B cell (primary cell): ENCODE results near the gene BAIAP2L1. TPM values are rescaled to one million over a fixed set of nuclear protein-coding genes. Genes with fewer than 3 reads are reported as not detected.

Experiments
- ATAC-seq: fragments of 200-7000 bp; cut with Tn5 transposase; one replicate; pipeline ENCODE4 v1.10.0; 2021; ENCODE audit warnings: low read depth, mild to moderate bottlenecking, moderate number of reproducible peaks, moderate library complexity
- CTCF ChIA-PET: fragments of 350-600 bp; sonication (Branson Sonifier 250); formaldehyde crosslinking; loops from one replicate; lab custom pipeline; 2021; ENCODE audit warnings: antibody characterized with exemption, inconsistent platforms; lab: Charles Lee
- POLR2A ChIA-PET: fragments of 350-600 bp; sonication (Branson Sonifier 250); formaldehyde crosslinking; loops from one replicate; lab custom pipeline; 2021; ENCODE audit warnings: antibody characterized with exemption; lab: Charles Lee
- DNase-seq: peaks from one replicate; pipeline ENCODE4 v3.0.0; 2013
- H2AFZ ChIP-seq: 2 replicates; pipeline ENCODE4 v1.6.1; 2012; ENCODE audit warnings: mild to moderate bottlenecking, low read depth, low read length; ENCODE audit not compliant: insufficient read depth, poor library complexity, severe bottlenecking
- H3K27ac ChIP-seq, 2 donors: 1 replicate in 1 of 2; 2 replicates in 1 of 2; pipeline ENCODE4 v1.5.1; 2012 to 2013; ENCODE audit warnings: low read length in 2 of 2, mild to moderate bottlenecking in 2 of 2, moderate library complexity in 1 of 2
- H3K27me3 ChIP-seq, 4 experiments: fragments of 200-600 bp in 1 of 4; sonication (generic) in 1 of 4; replicated peaks in 1 of 4; 1 replicate in 2 of 4; 2 replicates in 2 of 4; pipeline versions ENCODE4 v1.6.1 to v1.7.0; 2013 to 2016; ENCODE audit warnings: low read length in 3 of 4, mild to moderate bottlenecking in 2 of 4, mixed read lengths in 1 of 4, moderate library complexity in 1 of 4; ENCODE audit not compliant: insufficient read depth in 4 of 4, control insufficient read depth in 3 of 4; ENCODE audit errors: control extremely low read depth in 1 of 4
- H3K36me3 ChIP-seq, 2 experiments: replicated peaks in 1 of 2; 1 replicate in 1 of 2; 2 replicates in 1 of 2; pipeline versions ENCODE4 v1.6.1 to v1.7.1; 2013; ENCODE audit warnings: low read length in 1 of 2; ENCODE audit not compliant: insufficient read depth in 2 of 2, control insufficient read depth in 1 of 2; ENCODE audit errors: control extremely low read depth in 1 of 2, extremely low read depth in 1 of 2
- H3K4me1 ChIP-seq, 2 donors: fragments of 200-600 bp in 1 of 2; sonication (generic) in 1 of 2; 1 replicate in 1 of 2; 2 replicates in 1 of 2; pipeline versions ENCODE4 v1.5.1 to v1.6.1; 2013 to 2017; ENCODE audit warnings: low read length in 2 of 2; ENCODE audit not compliant: control insufficient read depth in 2 of 2, insufficient read depth in 2 of 2
- H3K4me2 ChIP-seq: replicated peaks from 2 replicates; pipeline ENCODE3; 2012; ENCODE audit warnings: mild to moderate bottlenecking, low read depth, low read length; ENCODE audit not compliant: poor library complexity, severe bottlenecking
- H3K4me3 ChIP-seq, 5 experiments: fragments of 200-600 bp in 1 of 5; sonication (generic) in 1 of 5; 1 replicate in 3 of 5; 2 replicates in 2 of 5; pipeline versions ENCODE4 v1.5.1 to v1.7.0; 2011 to 2016; ENCODE audit warnings: low read length in 4 of 5, mild to moderate bottlenecking in 4 of 5, low read depth in 2 of 5, control low read depth in 1 of 5, moderate library complexity in 1 of 5; ENCODE audit not compliant: insufficient read depth in 1 of 5; ENCODE audit errors: control extremely low read depth in 1 of 5, extremely low read depth in 1 of 5
- H3K79me2 ChIP-seq: fragments of 200-600 bp; sonication (generic); one replicate; pipeline ENCODE4 v1.6.0; 2016; ENCODE audit warnings: low read length; ENCODE audit not compliant: control insufficient read depth, insufficient read depth
- H3K9ac ChIP-seq: fragments of 200-600 bp; sonication (generic); 2 replicates; pipeline ENCODE4 v1.6.1; 2017; ENCODE audit warnings: mild to moderate bottlenecking, low read length, moderate library complexity
- H3K9me3 ChIP-seq, 3 donors: one replicate each; pipeline versions ENCODE4 v1.6.1 to v1.7.1; 2013; ENCODE audit warnings: low read length in 2 of 3; ENCODE audit not compliant: control insufficient read depth in 2 of 3, insufficient read depth in 1 of 3; ENCODE audit errors: control extremely low read depth in 1 of 3
- H4K20me1 ChIP-seq: 2 replicates; pipeline ENCODE4 v1.6.0; 2012; ENCODE audit warnings: mild to moderate bottlenecking, low read length; ENCODE audit not compliant: insufficient read depth, control insufficient read depth, poor library complexity, severe bottlenecking
- H3K27ac Mint-ChIP-seq: one replicate; pipeline ENCODE4 v1.8.0; 2021; ENCODE audit warnings: mixed read lengths
- H3K27me3 Mint-ChIP-seq: one replicate; pipeline ENCODE4 v1.8.0; 2021; ENCODE audit warnings: mixed read lengths
- H3K4me1 Mint-ChIP-seq: one replicate; pipeline ENCODE4 v1.8.0; 2021; ENCODE audit warnings: mixed read lengths
- H3K4me3 Mint-ChIP-seq: one replicate; pipeline ENCODE4 v1.8.0; 2021; ENCODE audit warnings: mixed read lengths
- H3K9me3 Mint-ChIP-seq: one replicate; pipeline ENCODE4 v1.8.0; 2022; ENCODE audit warnings: mixed read lengths; ENCODE audit not compliant: insufficient read depth
- CTCF ChIP-seq: fragments of 200-600 bp; IDR thresholded peaks from one replicate; pipeline ENCODE4 v1.8.0; 2022; ENCODE audit warnings: antibody characterized with exemption, mild to moderate bottlenecking
- EZH2 ChIP-seq: IDR thresholded peaks from 2 replicates; pipeline ENCODE4 v1.6.1; 2012; ENCODE audit warnings: borderline replicate concordance, low read depth, mild to moderate bottlenecking, moderate library complexity, low read length; ENCODE audit not compliant: insufficient read depth, poor library complexity, severe bottlenecking
- WGBS: methylation state at CpG from one replicate; pipeline ENCODE4 v1.1.5; 2013; ENCODE audit warnings: missing lambda C conversion rate; ENCODE audit not compliant: insufficient coverage; 5-methylcytosine and 5-hydroxymethylcytosine counted together
- intact Hi-C: fragments of 100-400 bp; cut with micrococcal nuclease; formaldehyde crosslinking; loops from one replicate; pipeline ENCODE4 v1.10.0; 2022
- polyA plus RNA-seq: library from polyadenylated mRNA; depleted of rRNA; stranded (reverse); fragments of >200 nt; gene quantifications from 2 replicates; pipeline ENCODE4 v1.2.3, GENCODE V29; 2012
- total RNA-seq, 2 donors: library from RNA; stranded (reverse); fragments of 120-200 nt in 1 of 2; gene quantifications; 1 replicate in 1 of 2; 2 replicates in 1 of 2; pipeline versions ENCODE4 v1.2.3 to v1.2.4, GENCODE V29; 2013 to 2022

BAIAP2L1 gene
- total and polyA plus RNA-seq, 2 donors (not counting 1 experiment from before 2014, with no cell fraction given): 1.5 to 3.7 TPM

- intact Hi-C loops: no loop called here
- Histone ChIP-seq H3K4me3 (no peak overlapping the region), H3K9me3 (no peaks in the 10 kb centered on the region), H2AFZ (no peak overlapping the region), H3K36me3 (peaks cover 0 to 37% of the 10 kb centered on the region in 2 experiments), H3K27me3 (no peaks in the 10 kb centered on the region), H3K4me1 (peaks cover 22 to 40% of the 10 kb centered on the region in 2 donors), H4K20me1 (peaks cover 44% of the 10 kb centered on the region), H3K27ac (peak overlapping the region in 1 of 2 donors; percentile 1), H3K79me2 (peaks cover 72% of the 10 kb centered on the region), H3K4me2 (no peak overlapping the region), H3K9ac (no peak overlapping the region)
- TF ChIP-seq EZH2: no peak
- TF ChIP-seq CTCF: no peak
- Mint-ChIP-seq H3K4me1 (peaks cover 34% of the 10 kb centered on the region), H3K27me3 (no peaks in the 10 kb centered on the region), H3K9me3 (no peaks in the 10 kb centered on the region), H3K4me3 (peak overlapping the region; percentile 47), H3K27ac (peak overlapping the region; percentile 54)
- POLR2A ChIA-PET: no interaction called here
- ATAC-seq (no peak), DNase-seq (no peak)
- WGBS: 70% methylated on average over 3 of the region's 6 CpGs
- CTCF ChIA-PET: interaction anchor here (4.6 kb wide), 1 partner anchor 80 kb away, joined by 17 read pairs; no protein-coding TSS in a partner anchor
Measured at GRCh38 chr7:98249106-98249505, 151.8 kb downstream of the BAIAP2L1 start.

GRCh38 chr7:98248156-98248555 is 152.7 kb downstream of the BAIAP2L1 start:
- Histone ChIP-seq H3K9me3 (no peaks in the 10 kb centered on the region), H2AFZ (no peak overlapping the region), H3K4me3 (no peak overlapping the region), H3K9ac (no peak overlapping the region), H3K27ac (no peak overlapping the region), H3K27me3 (no peaks in the 10 kb centered on the region), H3K4me2 (no peak overlapping the region), H3K4me1 (peaks cover 22 to 37% of the 10 kb centered on the region in 2 donors), H4K20me1 (peaks cover 53% of the 10 kb centered on the region), H3K36me3 (peaks cover 0 to 46% of the 10 kb centered on the region in 2 experiments), H3K79me2 (peaks cover 67% of the 10 kb centered on the region)
- TF ChIP-seq EZH2 (no peak), CTCF (no peak)
- Mint-ChIP-seq H3K27me3 (no peaks in the 10 kb centered on the region), H3K9me3 (no peaks in the 10 kb centered on the region), H3K4me3 (no peak overlapping the region), H3K4me1 (peaks cover 31% of the 10 kb centered on the region), H3K27ac (no peak overlapping the region)
- ATAC-seq: no peak
- intact Hi-C loops: no loop called here
- 96% methylated on average over 11 of the region's 12 CpGs for WGBS
- ChIA-PET CTCF (no interaction called here), POLR2A (no interaction called here)
- DNase-seq: no peak
